GM12878 (cell line): Measurements from ENCODE around the gene LBHD1. TPM values are rescaled to one million over a fixed set of nuclear protein-coding genes. Genes with fewer than 3 reads are reported as not detected.

ENCODE experiments used
- ATAC-seq: fragments of 200-7000 bp; cut with Tn5 transposase; 3 replicates; pipeline ENCODE4 v1.9.1; 2020; ENCODE audit warnings: mild to moderate bottlenecking, moderate library complexity
- BruUV-seq: library from RNA; stranded (reverse); fragments of 400-500 nt; replicated peaks from 2 replicates; lab custom pipeline; 2021; lab: Mats Ljungman, UMichigan
- CTCF ChIA-PET: fragments of 300-600 bp; sonication (Branson Sonifier 250); formaldehyde crosslinking; extraction: SDS; loops from one replicate; lab custom pipeline; 2021; ENCODE audit warnings: inconsistent platforms; lab: Yijun Ruan, JAX
- POLR2A ChIA-PET: fragments of 350-600 bp; formaldehyde crosslinking; extraction: SDS; loops from one replicate; lab custom pipeline; 2021; ENCODE audit warnings: inconsistent platforms; lab: Charles Lee
- RAD21 ChIA-PET: fragments of 300-600 bp; sonication (Branson Sonifier 250); formaldehyde crosslinking; loops from one replicate; lab custom pipeline; 2023; ENCODE audit warnings: antibody characterized with exemption; ENCODE audit not compliant: unreplicated experiment; lab: Charles Lee
- SMC1A ChIA-PET: fragments of 300-600 bp; sonication (Branson Sonifier 250); formaldehyde crosslinking; loops from one replicate; lab custom pipeline; 2023; ENCODE audit not compliant: unreplicated experiment, uncharacterized antibody; lab: Charles Lee
- DNase-seq: peaks from one replicate; pipeline ENCODE4 v3.0.0-alpha.2; 2011; ENCODE audit warnings: low read depth, low spot score
- FAIRE-seq: peaks from 3 replicates; lab custom pipeline; 2011; peaks lifted over from hg19 to GRCh38; lab: Jason Lieb, UNC
- H2AFZ ChIP-seq: 2 replicates; pipeline ENCODE4 v1.6.0; 2011; ENCODE audit warnings: low read depth, low read length, control low read depth; ENCODE audit not compliant: control insufficient read depth
- H3K27ac ChIP-seq: 2 replicates; pipeline ENCODE4 v1.5.1; 2011; ENCODE audit warnings: control low read depth; ENCODE audit not compliant: control insufficient read depth, insufficient read depth
- H3K27me3 ChIP-seq, 2 experiments: replicated peaks in 1 of 2; 2 replicates each; pipeline versions ENCODE4 v1.6.0 to v1.6.1; 2011; ENCODE audit warnings: low read length in 1 of 2; ENCODE audit not compliant: control insufficient read depth in 2 of 2, insufficient read depth in 2 of 2
- H3K36me3 ChIP-seq, 2 experiments: 2 replicates each; pipeline ENCODE4 v1.5.1; 2011; ENCODE audit warnings: low read length in 1 of 2; ENCODE audit not compliant: control insufficient read depth in 2 of 2, insufficient read depth in 2 of 2
- H3K4me1 ChIP-seq: 2 replicates; pipeline ENCODE4 v1.6.1; 2011; ENCODE audit warnings: mild to moderate bottlenecking, low read length, moderate library complexity, mixed read lengths; ENCODE audit not compliant: control insufficient read depth, insufficient read depth
- H3K4me2 ChIP-seq: 2 replicates; pipeline ENCODE4 v1.6.0; 2011; ENCODE audit warnings: control low read depth; ENCODE audit not compliant: control insufficient read depth, insufficient read depth
- H3K4me3 ChIP-seq: fragments of 200-600 bp; sonication (generic); 2 replicates; pipeline ENCODE4 v1.5.1; 2016
- H3K79me2 ChIP-seq: 2 replicates; pipeline ENCODE4 v1.6.0; 2011; ENCODE audit warnings: low read length; ENCODE audit not compliant: control insufficient read depth, insufficient read depth
- H3K9ac ChIP-seq: 2 replicates; pipeline ENCODE4 v1.8.0; 2011; ENCODE audit warnings: low read length, control low read depth, mixed read lengths; ENCODE audit not compliant: control insufficient read depth, insufficient read depth
- H3K9me3 ChIP-seq: replicated peaks from 3 replicates; pipeline ENCODE4 v1.5.1; 2011; ENCODE audit warnings: mild to moderate bottlenecking, low read length; ENCODE audit not compliant: control insufficient read depth, insufficient read depth
- H4K20me1 ChIP-seq: 2 replicates; pipeline ENCODE4 v1.6.0; 2011; ENCODE audit not compliant: control insufficient read depth, insufficient read depth
- IKZF2 ChIP-seq, 2 experiments: fragments of 450-650 bp; IDR thresholded peaks; 2 replicates each; pipeline ENCODE4 v1.6.1; 2017; ENCODE audit warnings: mild to moderate bottlenecking in 2 of 2, moderate library complexity in 2 of 2
- KDM1A ChIP-seq: fragments of 200-600 bp; sonication (generic); IDR thresholded peaks from 2 replicates; pipeline ENCODE4 v1.6.1; 2016; ENCODE audit warnings: borderline replicate concordance
- MEF2B ChIP-seq: fragments of 450-650 bp; IDR thresholded peaks from 2 replicates; pipeline ENCODE4 v1.6.1; 2018; ENCODE audit warnings: mild to moderate bottlenecking, moderate library complexity; ENCODE audit not compliant: partially characterized antibody, poor library complexity, severe bottlenecking
- NFYB ChIP-seq: IDR thresholded peaks from 2 replicates; pipeline ENCODE4 v1.6.1; 2011; ENCODE audit warnings: low read depth, mild to moderate bottlenecking, low read length, improper control_type of control experiment, moderate library complexity; ENCODE audit not compliant: insufficient read depth
- SUPT20H ChIP-seq: IDR thresholded peaks from 2 replicates; pipeline ENCODE4 v1.6.1; 2011; ENCODE audit warnings: low read depth, mild to moderate bottlenecking, low read length, moderate library complexity, borderline replicate concordance; ENCODE audit not compliant: control insufficient read depth
- TCF3 ChIP-seq: IDR thresholded peaks from 2 replicates; pipeline ENCODE4 v1.6.1; 2012; ENCODE audit warnings: low read depth, mild to moderate bottlenecking, low read length, borderline replicate concordance; ENCODE audit not compliant: insufficient read depth
- ZNF207 ChIP-seq: fragments of 450-650 bp; IDR thresholded peaks from 2 replicates; pipeline ENCODE4 v1.6.1; 2014; ENCODE audit warnings: antibody characterized with exemption, mild to moderate bottlenecking, borderline replicate concordance
- WGBS: methylation state at CpG from one replicate; pipeline ENCODE4 v1.1.6; 2016; ENCODE audit warnings: low lambda C conversion rate; ENCODE audit not compliant: insufficient replicate concordance, insufficient coverage; ENCODE audit errors: missing lambda C conversion rate; 5-methylcytosine and 5-hydroxymethylcytosine counted together
- in situ Hi-C: fragments of 300-500 bp; cut with MboI; formaldehyde crosslinking; loops from 9 replicates; pipeline ENCODE4 v1.14.3; 2018; ENCODE audit warnings: mixed read lengths
- intact Hi-C: fragments of 100-400 bp; cut with micrococcal nuclease; formaldehyde crosslinking; loops from one replicate; pipeline ENCODE4 v1.14.2; 2022; ENCODE audit not compliant: unreplicated experiment
- polyA plus RNA-seq, 11 experiments: library from polyadenylated mRNA; depleted of rRNA in 4 of 11; unstranded in 6 of 11; stranded (reverse) in 5 of 11; fragments of >200 nt; fragmentation: Nextera tagmentation in 4 of 11; fragmentation: Illumina TruSeq in 1 of 11; extraction: Ambion mirVana in 4 of 11; extraction: Trizol in 1 of 11; gene quantifications; 1 replicate in 1 of 11; 2 replicates in 10 of 11; pipeline versions ENCODE4 v1.2.1 to v1.2.3, GENCODE V29; 2011 to 2016; ENCODE audit warnings: inconsistent platforms in 2 of 11, missing spikeins in 2 of 11, low read depth in 1 of 11
- total RNA-seq, 4 experiments: library from RNA; depleted of rRNA in 3 of 4; stranded (reverse); fragments of >200 nt in 3 of 4; fragmentation: Illumina TruSeq in 1 of 4; extraction: Trizol in 1 of 4; gene quantifications; 2 replicates each; pipeline versions ENCODE4 v1.2.1 to v1.2.3, GENCODE V29; 2013 to 2021
- TF ChIP-seq, protein P1 (sequence below): fragments of 450-650 bp; IDR thresholded peaks from 2 replicates; pipeline ENCODE4 v1.6.1; 2017; ENCODE audit warnings: mild to moderate bottlenecking, moderate library complexity
- TF ChIP-seq, protein P2 (sequence below): fragments of 450-650 bp; IDR thresholded peaks from 2 replicates; pipeline ENCODE4 v1.6.1; 2014; ENCODE audit warnings: mild to moderate bottlenecking
- TF ChIP-seq, protein P3 (sequence below): IDR thresholded peaks from 2 replicates; pipeline ENCODE4 v1.6.1; 2012; ENCODE audit warnings: mild to moderate bottlenecking, low read depth, low read length
- TF ChIP-seq, protein P4 (sequence below): IDR thresholded peaks from 2 replicates; pipeline ENCODE4 v1.6.1; 2011; ENCODE audit warnings: borderline replicate concordance, low read depth, mild to moderate bottlenecking, moderate library complexity, low read length; ENCODE audit not compliant: insufficient read depth, poor library complexity, severe bottlenecking

LBHD1 gene
- total and polyA plus RNA-seq, 10 of the 15 experiments (the other 5 are each of a cell fraction or from before 2014, with no cell fraction given) = 0.79 to 12.0 (median 7.6) TPM

DNA sequence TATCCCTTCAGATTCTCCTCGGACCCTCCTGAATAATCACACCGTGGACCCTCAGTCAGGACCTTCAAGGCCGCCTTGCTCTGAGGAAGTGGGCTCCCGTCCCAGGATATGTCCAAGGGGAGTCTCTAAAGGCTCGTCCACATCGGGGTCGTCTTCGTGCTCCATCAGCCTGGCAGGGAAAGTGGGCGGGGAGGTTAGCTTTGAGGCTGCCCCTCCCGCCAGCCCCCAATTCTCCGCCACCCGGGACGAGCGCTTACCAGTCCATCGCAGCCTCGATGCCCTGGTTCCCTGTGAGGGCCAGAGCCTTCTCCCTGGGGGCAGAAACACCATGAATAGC, 6.3 kb upstream of the LBHD1 start (continued):
- TF ChIP-seq SUPT20H = no peak

DNA sequence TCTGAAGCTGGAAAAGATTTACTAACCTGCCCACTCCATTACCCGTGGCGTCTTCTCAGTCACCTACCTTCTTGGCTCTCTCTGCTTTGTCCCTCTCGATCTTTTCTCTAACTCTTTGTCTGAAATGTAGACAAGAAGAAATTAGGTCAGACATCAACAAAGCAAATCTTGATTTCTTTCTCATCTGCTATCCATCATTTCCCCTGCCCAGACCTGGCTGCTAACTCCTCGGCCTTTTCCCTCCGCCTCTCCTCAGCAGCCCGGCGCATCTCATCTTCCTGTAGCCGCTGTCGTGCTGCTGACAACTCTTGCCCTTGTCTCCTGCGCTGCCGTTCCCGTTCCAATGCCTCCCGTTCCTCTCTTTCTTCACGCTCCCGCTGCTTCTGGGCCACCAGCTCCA, 5.6 kb upstream of the LBHD1 start:
- CTCF ChIA-PET = interaction anchor here (0.9 to 1.9 kb wide), 5 partner anchors 16 to 287 kb away, joined by 3 to 5 read pairs (median 3); partner anchors contain the start of gene TUT1
- H3K27ac ChIP-seq = no peak overlapping the region
- no peak for DNase-seq
- RAD21 ChIA-PET = interaction anchor here (1.1 kb wide), 1 partner anchor 16 kb away, joined by 3 read pairs; no protein-coding TSS in a partner anchor
- intact Hi-C loops = no loop called here
- peak overlapping the region; percentile 77 for H3K4me2 ChIP-seq
- no peaks in the 10 kb centered on the region for H3K9me3 ChIP-seq
- BruUV-seq = no TSS peak
- in situ Hi-C loops = no loop called here
- 88% methylated on average over 15 of the region's 15 CpGs for WGBS
- peaks cover 0 to 10% of the 10 kb centered on the region in 2 experiments; a peak in 1 of 4 replicates for H3K36me3 ChIP-seq
- H3K79me2 ChIP-seq = peaks cover 25% of the 10 kb centered on the region
- POLR2A ChIA-PET = interaction anchor here (1.1 to 16.2 kb wide), 3 partner anchors 12 to 56 kb away, joined by 3 to 295 read pairs (median 83); partner anchors contain the start of genes B3GAT3, C11orf98, CSKMT and GANAB
- no peaks in the 10 kb centered on the region for H3K27me3 ChIP-seq
- SMC1A ChIA-PET = interaction anchor here (1.4 kb wide), 1 partner anchor 11 kb away, joined by 3 read pairs; no protein-coding TSS in a partner anchor
- peak overlapping the region; percentile 89 for H3K4me3 ChIP-seq
- ATAC-seq = no peak
- H3K9ac ChIP-seq = peak overlapping the region; percentile 94; the same call in 1 of the 2 replicates
- no peaks in the 10 kb centered on the region; the same call in 1 of the 2 replicates for H4K20me1 ChIP-seq
- FAIRE-seq = no peak
- peaks cover 14% of the 10 kb centered on the region for H3K4me1 ChIP-seq
- H2AFZ ChIP-seq = no peak overlapping the region
- TF ChIP-seq MEF2B (no peak), IKZF2 (IDR thresholded peaks at IDR 0.05) (no peak), NFYB (no peak), TCF3 (no peak), ZNF207 (no peak), KDM1A (no peak)
- TF ChIP-seq, protein P1, sequence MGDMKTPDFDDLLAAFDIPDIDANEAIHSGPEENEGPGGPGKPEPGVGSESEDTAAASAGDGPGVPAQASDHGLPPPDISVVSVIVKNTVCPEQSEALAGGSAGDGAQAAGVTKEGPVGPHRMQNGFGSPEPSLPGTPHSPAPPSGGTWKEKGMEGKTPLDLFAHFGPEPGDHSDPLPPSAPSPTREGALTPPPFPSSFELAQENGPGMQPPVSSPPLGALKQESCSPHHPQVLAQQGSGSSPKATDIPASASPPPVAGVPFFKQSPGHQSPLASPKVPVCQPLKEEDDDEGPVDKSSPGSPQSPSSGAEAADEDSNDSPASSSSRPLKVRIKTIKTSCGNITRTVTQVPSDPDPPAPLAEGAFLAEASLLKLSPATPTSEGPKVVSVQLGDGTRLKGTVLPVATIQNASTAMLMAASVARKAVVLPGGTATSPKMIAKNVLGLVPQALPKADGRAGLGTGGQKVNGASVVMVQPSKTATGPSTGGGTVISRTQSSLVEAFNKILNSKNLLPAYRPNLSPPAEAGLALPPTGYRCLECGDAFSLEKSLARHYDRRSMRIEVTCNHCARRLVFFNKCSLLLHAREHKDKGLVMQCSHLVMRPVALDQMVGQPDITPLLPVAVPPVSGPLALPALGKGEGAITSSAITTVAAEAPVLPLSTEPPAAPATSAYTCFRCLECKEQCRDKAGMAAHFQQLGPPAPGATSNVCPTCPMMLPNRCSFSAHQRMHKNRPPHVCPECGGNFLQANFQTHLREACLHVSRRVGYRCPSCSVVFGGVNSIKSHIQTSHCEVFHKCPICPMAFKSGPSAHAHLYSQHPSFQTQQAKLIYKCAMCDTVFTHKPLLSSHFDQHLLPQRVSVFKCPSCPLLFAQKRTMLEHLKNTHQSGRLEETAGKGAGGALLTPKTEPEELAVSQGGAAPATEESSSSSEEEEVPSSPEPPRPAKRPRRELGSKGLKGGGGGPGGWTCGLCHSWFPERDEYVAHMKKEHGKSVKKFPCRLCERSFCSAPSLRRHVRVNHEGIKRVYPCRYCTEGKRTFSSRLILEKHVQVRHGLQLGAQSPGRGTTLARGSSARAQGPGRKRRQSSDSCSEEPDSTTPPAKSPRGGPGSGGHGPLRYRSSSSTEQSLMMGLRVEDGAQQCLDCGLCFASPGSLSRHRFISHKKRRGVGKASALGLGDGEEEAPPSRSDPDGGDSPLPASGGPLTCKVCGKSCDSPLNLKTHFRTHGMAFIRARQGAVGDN = no peak
- TF ChIP-seq, protein P2, sequence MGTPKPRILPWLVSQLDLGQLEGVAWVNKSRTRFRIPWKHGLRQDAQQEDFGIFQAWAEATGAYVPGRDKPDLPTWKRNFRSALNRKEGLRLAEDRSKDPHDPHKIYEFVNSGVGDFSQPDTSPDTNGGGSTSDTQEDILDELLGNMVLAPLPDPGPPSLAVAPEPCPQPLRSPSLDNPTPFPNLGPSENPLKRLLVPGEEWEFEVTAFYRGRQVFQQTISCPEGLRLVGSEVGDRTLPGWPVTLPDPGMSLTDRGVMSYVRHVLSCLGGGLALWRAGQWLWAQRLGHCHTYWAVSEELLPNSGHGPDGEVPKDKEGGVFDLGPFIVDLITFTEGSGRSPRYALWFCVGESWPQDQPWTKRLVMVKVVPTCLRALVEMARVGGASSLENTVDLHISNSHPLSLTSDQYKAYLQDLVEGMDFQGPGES = no peak
- TF ChIP-seq, protein P3, sequence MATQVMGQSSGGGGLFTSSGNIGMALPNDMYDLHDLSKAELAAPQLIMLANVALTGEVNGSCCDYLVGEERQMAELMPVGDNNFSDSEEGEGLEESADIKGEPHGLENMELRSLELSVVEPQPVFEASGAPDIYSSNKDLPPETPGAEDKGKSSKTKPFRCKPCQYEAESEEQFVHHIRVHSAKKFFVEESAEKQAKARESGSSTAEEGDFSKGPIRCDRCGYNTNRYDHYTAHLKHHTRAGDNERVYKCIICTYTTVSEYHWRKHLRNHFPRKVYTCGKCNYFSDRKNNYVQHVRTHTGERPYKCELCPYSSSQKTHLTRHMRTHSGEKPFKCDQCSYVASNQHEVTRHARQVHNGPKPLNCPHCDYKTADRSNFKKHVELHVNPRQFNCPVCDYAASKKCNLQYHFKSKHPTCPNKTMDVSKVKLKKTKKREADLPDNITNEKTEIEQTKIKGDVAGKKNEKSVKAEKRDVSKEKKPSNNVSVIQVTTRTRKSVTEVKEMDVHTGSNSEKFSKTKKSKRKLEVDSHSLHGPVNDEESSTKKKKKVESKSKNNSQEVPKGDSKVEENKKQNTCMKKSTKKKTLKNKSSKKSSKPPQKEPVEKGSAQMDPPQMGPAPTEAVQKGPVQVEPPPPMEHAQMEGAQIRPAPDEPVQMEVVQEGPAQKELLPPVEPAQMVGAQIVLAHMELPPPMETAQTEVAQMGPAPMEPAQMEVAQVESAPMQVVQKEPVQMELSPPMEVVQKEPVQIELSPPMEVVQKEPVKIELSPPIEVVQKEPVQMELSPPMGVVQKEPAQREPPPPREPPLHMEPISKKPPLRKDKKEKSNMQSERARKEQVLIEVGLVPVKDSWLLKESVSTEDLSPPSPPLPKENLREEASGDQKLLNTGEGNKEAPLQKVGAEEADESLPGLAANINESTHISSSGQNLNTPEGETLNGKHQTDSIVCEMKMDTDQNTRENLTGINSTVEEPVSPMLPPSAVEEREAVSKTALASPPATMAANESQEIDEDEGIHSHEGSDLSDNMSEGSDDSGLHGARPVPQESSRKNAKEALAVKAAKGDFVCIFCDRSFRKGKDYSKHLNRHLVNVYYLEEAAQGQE = no peak
- TF ChIP-seq, protein P4, sequence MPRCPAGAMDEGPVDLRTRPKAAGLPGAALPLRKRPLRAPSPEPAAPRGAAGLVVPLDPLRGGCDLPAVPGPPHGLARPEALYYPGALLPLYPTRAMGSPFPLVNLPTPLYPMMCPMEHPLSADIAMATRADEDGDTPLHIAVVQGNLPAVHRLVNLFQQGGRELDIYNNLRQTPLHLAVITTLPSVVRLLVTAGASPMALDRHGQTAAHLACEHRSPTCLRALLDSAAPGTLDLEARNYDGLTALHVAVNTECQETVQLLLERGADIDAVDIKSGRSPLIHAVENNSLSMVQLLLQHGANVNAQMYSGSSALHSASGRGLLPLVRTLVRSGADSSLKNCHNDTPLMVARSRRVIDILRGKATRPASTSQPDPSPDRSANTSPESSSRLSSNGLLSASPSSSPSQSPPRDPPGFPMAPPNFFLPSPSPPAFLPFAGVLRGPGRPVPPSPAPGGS = no peak
